Mucosa of stomach (tissue), 1 donor: ENCODE data around the gene PROX2.

Experiments
- H3K27me3 ChIP-seq: one replicate; pipeline ENCODE4 v1.7.0; 2013; ENCODE audit warnings: mild to moderate bottlenecking, low read length; ENCODE audit not compliant: control insufficient read depth, insufficient read depth
- H3K36me3 ChIP-seq: one replicate; pipeline ENCODE4 v1.7.0; 2013; ENCODE audit warnings: low read length; ENCODE audit not compliant: control insufficient read depth, insufficient read depth
- H3K4me1 ChIP-seq: one replicate; pipeline ENCODE4 v1.7.0; 2013; ENCODE audit warnings: mild to moderate bottlenecking, low read length; ENCODE audit not compliant: control insufficient read depth, insufficient read depth
- H3K4me3 ChIP-seq: one replicate; pipeline ENCODE4 v1.7.0; 2013; ENCODE audit warnings: low read length
- H3K9ac ChIP-seq: one replicate; pipeline ENCODE4 v1.7.0; 2013; ENCODE audit warnings: mild to moderate bottlenecking, low read length, moderate library complexity
- H3K9me3 ChIP-seq: one replicate; pipeline ENCODE4 v1.7.0; 2013; ENCODE audit warnings: mild to moderate bottlenecking, low read length, moderate library complexity; ENCODE audit not compliant: control insufficient read depth
- donor health status: Pancreatic carcinoma.

PROX2 gene

GRCh38 chr14:74864198-74864597, 11.7 kb downstream of the PROX2 start:
- H3K27me3 ChIP-seq = no peaks in the 10 kb centered on the region
- no peaks in the 10 kb centered on the region for H3K36me3 ChIP-seq
- no peak overlapping the region for H3K4me3 ChIP-seq
- no peaks in the 10 kb centered on the region for H3K9me3 ChIP-seq
- H3K4me1 ChIP-seq = no peaks in the 10 kb centered on the region
- no peak overlapping the region for H3K9ac ChIP-seq

- no peaks in the 10 kb centered on the region for H3K27me3 ChIP-seq
- H3K4me3 ChIP-seq = no peak overlapping the region
- H3K9me3 ChIP-seq = no peaks in the 10 kb centered on the region
- no peaks in the 10 kb centered on the region for H3K36me3 ChIP-seq
- no peak overlapping the region for H3K9ac ChIP-seq
- H3K4me1 ChIP-seq = no peaks in the 10 kb centered on the region
These were observed 12.7 kb downstream of the PROX2 start for GRCh38 chr14:74863274-74863673.

DNA sequence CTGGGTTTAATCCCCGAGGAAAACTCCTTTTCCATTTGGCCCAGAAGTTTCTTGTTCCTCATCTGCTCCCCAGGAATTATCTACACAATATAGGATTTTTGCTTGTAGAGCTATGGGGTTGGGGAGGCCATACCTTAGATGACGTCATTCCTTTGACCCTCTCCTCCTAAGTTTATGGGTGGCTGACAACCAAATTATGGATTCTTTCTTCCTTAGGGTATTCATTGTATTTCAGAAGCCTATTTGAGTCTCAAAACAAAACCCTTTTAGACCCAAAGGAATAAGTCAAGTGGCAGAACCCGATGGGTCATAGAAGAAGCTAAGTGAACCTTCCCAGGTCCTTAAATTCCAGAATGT, 14.2 kb downstream of the PROX2 start:
- no peak overlapping the region for H3K4me3 ChIP-seq
- H3K27me3 ChIP-seq = no peaks in the 10 kb centered on the region
- no peak overlapping the region for H3K9ac ChIP-seq
- H3K4me1 ChIP-seq = no peaks in the 10 kb centered on the region
- H3K36me3 ChIP-seq = no peaks in the 10 kb centered on the region
- H3K9me3 ChIP-seq = no peaks in the 10 kb centered on the region

GRCh38 chr14:74860899-74861733, 14.8 kb downstream of the PROX2 start:
- H3K36me3 ChIP-seq = no peaks in the 10 kb centered on the region
- no peaks in the 10 kb centered on the region for H3K4me1 ChIP-seq
- H3K9ac ChIP-seq = no peak overlapping the region
- H3K4me3 ChIP-seq = no peak overlapping the region
- no peaks in the 10 kb centered on the region for H3K27me3 ChIP-seq
- H3K9me3 ChIP-seq = no peaks in the 10 kb centered on the region

DNA sequence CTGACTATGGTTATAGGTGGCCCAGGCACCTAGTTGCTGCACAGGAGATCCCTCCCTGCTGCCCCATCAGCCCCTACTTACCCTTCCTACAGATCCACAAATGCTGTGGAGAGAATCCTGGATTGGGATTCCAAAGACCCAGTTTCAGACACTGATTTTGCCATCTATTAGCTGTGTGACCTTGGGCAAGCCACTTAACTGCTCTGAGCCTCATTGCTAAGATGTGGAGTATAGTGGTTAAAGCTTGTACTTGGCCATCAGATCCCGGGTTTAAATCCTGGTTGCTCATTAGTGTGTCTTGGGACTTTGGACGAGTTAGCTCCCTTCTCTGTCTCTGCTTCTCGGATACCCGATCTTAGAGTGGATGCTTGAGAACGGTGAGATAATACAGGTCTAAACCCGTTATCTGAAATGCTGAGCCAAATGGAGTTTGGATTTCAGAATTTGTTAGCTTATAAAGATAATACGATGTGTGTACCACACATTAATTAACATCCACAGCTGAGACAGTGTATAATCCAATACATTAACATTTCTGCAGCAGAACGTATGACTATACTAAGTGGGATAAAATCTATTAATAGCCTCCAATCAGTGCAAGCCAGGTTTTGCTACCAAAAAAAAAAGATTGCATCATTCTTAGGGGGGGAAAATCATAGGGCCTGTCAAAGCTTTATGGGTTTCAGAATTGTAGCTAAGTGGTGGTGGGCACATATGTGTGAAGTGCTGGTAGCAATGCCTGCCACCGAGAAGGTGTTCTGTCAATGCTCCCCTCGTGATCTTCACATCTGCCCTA, 16.0 kb downstream of the PROX2 start:
- Histone ChIP-seq H3K9ac (no peak overlapping the region), H3K36me3 (no peaks in the 10 kb centered on the region), H3K9me3 (no peaks in the 10 kb centered on the region), H3K4me1 (no peaks in the 10 kb centered on the region), H3K4me3 (no peak overlapping the region), H3K27me3 (no peaks in the 10 kb centered on the region)

DNA sequence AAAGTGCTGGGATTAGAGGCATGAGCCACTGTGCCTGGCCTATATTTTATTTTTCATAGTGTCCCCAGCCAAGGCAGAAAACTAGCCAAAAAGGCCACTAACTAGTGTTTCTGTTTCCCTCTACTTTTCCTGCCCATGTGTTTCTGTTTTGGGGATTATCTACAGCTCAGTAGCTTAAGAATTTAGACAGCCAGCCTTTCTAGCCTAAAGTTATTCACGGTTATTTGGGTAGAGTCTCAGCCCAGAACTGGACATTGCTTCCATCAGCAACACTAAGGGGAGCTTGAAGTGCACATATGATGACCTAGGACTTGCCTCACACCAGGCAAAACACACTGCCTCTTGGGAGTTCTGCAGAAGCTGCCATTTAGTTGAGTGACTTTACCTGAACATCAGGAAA, 17.9 kb downstream of the PROX2 start:
- H3K36me3 ChIP-seq = no peaks in the 10 kb centered on the region

DNA sequence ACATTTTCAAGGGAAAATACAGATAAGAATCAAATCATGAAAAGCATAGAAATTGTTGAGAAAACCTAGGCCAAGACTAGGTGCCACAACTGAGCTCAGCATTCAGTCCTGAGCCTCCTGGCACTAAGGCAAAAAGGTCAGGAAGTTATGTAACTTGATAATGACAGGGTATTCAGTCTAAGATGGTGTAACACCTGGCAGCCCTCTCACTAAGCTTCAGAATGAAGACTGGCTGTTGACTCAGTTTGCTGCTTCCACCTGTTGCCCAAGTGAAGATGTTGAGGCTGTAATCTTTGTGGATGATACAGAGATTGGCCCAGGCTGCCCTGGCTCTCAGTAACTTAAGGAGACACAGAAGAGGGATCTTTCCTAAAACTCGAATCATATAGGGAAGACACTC, 19.6 kb downstream of the PROX2 start:
- no peaks in the 10 kb centered on the region for H3K36me3 ChIP-seq
- no peak overlapping the region for H3K9ac ChIP-seq
- no peaks in the 10 kb centered on the region for H3K9me3 ChIP-seq
- H3K27me3 ChIP-seq = no peaks in the 10 kb centered on the region
- H3K4me1 ChIP-seq = no peaks in the 10 kb centered on the region
- no peak overlapping the region for H3K4me3 ChIP-seq

More for the DNA sequence above, 17.9 kb downstream of the PROX2 start:
- no peak overlapping the region for H3K4me3 ChIP-seq
- no peaks in the 10 kb centered on the region for H3K9me3 ChIP-seq
- no peaks in the 10 kb centered on the region for H3K4me1 ChIP-seq
- no peak overlapping the region for H3K9ac ChIP-seq
- H3K27me3 ChIP-seq = no peaks in the 10 kb centered on the region

DNA sequence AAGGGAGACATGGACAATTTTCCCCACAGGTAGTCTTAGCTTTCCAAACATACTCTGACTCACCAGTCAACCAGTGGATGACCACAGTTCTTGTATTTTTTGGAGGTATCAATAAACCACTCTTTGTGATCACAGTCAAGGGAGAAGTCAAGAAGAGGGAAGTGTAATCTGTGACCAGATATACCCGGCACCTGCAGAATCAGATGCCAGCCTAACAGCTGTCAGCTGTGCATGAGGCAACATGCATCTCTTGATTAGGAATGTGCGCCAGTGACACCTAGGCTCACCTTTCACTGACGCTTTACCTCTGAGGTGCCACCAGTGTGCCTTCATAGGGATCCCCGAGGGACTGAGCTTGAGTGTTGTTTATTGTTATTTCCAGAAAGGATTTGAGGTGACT, 20.0 kb downstream of the PROX2 start:
- Histone ChIP-seq H3K36me3 (no peaks in the 10 kb centered on the region), H3K9ac (no peak overlapping the region), H3K27me3 (no peaks in the 10 kb centered on the region), H3K9me3 (no peaks in the 10 kb centered on the region), H3K4me1 (no peaks in the 10 kb centered on the region), H3K4me3 (no peak overlapping the region)

DNA sequence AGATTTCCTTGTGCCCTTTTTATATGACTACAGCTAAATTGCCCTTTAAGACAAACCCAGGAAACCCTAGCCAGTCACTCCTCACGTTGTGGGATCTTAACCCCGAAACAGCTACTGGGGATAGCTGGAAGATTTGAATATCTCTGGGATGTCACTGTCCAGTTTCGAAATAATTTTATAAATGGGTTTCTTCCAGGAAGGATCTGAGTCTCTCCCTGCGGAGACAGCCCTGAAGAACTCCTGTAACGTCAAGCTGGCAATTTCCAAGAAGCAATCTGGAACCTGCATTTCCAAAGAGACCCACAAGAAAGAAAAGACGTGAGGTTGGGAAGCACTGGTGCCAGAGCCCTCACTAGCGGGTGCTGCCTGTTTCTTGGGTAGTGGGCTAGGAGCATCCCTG, 20.9 kb downstream of the PROX2 start:
- Histone ChIP-seq H3K4me3 (no peak overlapping the region), H3K27me3 (no peaks in the 10 kb centered on the region), H3K9ac (no peak overlapping the region)

DNA sequence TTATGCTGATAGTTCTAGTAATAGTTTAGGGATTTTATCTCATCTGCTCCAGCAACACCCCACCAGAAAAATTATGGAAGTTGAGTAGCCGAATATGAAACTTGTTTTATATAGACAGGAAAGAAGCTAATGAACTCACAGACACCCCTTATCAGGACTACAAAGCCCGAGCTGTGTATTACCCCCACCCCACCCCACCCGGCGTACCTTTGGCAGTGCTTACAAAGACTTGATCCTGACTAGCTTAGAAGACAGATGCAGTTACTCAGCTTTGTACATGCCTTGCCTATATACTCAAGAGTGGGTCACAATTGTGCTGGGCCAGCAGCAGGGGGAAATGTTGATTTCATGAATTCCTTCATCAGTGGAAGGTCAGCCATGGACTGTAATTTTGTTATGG, 22.4 kb downstream of the PROX2 start:
- H3K9me3 ChIP-seq = no peaks in the 10 kb centered on the region
- no peaks in the 10 kb centered on the region for H3K27me3 ChIP-seq
- no peaks in the 10 kb centered on the region for H3K4me1 ChIP-seq
- H3K9ac ChIP-seq = no peak overlapping the region
- no peaks in the 10 kb centered on the region for H3K36me3 ChIP-seq
- no peak overlapping the region for H3K4me3 ChIP-seq

More for the DNA sequence above, 20.9 kb downstream of the PROX2 start:
- Histone ChIP-seq H3K9me3 (no peaks in the 10 kb centered on the region), H3K36me3 (no peaks in the 10 kb centered on the region), H3K4me1 (no peaks in the 10 kb centered on the region)

- no peaks in the 10 kb centered on the region for H3K9me3 ChIP-seq
- no peaks in the 10 kb centered on the region for H3K27me3 ChIP-seq
- H3K36me3 ChIP-seq = no peaks in the 10 kb centered on the region
- no peaks in the 10 kb centered on the region for H3K4me1 ChIP-seq
- H3K4me3 ChIP-seq = no peak overlapping the region
- H3K9ac ChIP-seq = no peak overlapping the region
These were observed 22.9 kb downstream of the PROX2 start for GRCh38 chr14:74852922-74853530.

DNA sequence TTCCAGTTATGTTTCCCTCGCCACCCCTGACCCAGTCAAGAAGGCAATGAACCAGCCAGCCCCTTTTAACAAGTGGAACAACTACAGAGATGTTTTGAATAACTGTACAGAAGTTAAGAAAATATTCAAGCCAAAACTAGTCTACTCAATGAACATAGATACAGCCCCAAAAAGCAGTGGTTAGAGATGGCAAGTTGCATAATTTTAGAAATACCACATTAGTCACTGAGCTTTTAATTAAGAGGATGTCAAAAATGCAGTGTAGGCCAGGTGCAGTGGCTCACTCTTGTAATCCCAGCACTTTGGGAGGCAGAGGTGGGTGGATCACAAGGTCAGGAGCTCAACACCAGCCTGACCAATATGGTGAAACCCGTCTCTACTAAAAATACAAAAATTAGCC, 27.2 kb downstream of the PROX2 start:
- no peaks in the 10 kb centered on the region for H3K4me1 ChIP-seq
- H3K27me3 ChIP-seq = no peaks in the 10 kb centered on the region
- no peak overlapping the region for H3K4me3 ChIP-seq
- H3K9ac ChIP-seq = no peak overlapping the region
- H3K36me3 ChIP-seq = no peaks in the 10 kb centered on the region
- no peaks in the 10 kb centered on the region for H3K9me3 ChIP-seq
